GM21825 (cell line): ENCODE results near the gene ADCY5.
"Not testable (repeated sequence)": the region's sequence is repeated elsewhere in the genome, so short reads cannot be mapped to it uniquely, and the experiment has no call there.

Experiments used
- ATAC-seq: cut with Tn5 transposase; IDR thresholded peaks from one replicate; pipeline ENCODE4 v1.9.1; 2021; ENCODE audit warnings: mild to moderate bottlenecking, moderate library complexity; ENCODE audit not compliant: unreplicated experiment

Gene ADCY5

DNA sequence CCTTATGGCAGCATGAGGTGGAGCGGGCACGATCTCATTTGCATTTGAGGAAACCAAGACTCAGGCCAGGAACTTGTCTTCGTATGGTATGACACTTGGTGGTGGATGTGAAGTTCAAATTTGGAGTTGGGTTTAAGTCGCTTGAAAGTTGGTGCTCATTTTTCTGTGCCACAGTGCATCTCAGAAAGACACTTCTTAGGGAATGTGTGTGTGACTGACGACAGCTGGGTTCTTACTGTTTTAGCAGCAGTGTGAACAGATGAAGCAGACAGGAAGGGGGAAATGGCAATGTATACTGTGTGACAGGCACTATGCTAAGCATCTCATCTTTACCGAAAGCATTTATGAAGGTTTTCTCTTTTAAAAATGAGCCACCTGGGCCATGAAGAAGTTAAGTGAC lies 171.8 kb downstream of the ADCY5 start:
- no peak for ATAC-seq

DNA sequence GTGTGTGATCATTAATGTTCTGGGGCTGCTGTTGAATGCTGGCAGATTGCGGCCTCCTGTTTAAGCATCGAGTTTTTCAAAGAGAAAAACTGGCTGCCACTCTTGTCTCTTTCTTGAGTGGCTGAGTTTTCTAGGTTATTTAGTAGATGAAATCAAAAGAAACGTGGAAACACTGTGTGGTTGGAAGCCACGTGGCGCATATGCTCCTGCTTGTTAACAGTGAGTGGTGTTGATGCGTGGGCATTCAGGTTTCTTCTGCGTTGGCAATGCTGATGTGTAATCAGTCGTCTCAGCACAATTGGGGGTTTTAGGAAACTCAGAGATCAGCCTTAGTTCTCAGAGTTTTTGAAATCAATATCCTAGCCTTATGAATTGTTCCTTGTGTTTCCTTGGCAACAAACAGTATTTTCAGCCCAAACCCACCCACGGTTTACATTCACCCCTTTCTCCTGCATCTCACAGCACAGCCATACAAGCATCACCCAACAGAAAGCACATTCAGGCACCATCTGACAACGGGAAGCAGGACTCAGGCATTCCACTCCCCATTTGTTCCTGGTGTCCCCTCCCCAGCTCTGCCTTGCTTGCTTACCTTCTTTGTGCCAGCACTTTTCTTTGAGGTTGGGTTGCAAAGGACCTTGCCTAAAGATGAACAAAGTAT lies 172.4 kb downstream of the ADCY5 start:
- ATAC-seq = no peak

DNA sequence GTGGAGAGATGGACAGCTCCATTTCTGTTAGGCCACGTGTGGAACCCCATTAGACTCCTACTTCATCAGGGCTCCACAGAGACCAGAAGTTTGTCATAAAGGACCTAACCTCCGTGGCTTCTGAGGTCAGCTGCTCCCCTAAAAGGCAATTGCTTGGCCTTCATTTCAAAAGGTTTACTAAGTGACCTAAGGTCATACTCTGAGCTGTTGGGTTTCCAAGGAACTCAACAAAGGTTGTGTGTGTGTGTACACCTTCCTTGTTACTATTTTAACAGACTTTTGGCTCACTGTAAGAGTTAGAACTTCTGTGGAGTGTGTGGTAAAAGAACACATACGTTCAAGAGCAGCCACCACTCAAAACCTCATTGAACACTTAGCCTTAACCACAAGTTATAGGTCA lies 173.2 kb downstream of the ADCY5 start:
- no peak for ATAC-seq

DNA sequence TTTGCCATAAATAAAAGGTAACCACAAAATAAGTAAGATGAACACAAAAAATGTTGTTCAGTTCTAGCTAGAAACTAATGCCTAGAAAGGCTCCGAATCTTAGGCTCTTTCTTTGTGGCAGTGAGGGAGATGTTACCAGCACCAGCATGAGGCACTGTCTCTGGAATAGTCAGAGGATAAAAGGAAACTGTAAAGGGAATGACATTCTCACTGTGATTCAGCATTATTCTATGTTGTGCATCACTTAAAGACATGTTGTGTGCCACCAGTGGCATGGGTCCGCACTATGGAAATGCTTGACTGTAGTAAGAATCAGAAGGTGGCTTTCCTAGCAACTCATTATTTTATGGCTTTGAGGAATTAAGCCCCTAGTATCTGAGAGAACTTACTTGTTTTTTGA lies 176.3 kb downstream of the ADCY5 start:
- no peak for ATAC-seq

DNA sequence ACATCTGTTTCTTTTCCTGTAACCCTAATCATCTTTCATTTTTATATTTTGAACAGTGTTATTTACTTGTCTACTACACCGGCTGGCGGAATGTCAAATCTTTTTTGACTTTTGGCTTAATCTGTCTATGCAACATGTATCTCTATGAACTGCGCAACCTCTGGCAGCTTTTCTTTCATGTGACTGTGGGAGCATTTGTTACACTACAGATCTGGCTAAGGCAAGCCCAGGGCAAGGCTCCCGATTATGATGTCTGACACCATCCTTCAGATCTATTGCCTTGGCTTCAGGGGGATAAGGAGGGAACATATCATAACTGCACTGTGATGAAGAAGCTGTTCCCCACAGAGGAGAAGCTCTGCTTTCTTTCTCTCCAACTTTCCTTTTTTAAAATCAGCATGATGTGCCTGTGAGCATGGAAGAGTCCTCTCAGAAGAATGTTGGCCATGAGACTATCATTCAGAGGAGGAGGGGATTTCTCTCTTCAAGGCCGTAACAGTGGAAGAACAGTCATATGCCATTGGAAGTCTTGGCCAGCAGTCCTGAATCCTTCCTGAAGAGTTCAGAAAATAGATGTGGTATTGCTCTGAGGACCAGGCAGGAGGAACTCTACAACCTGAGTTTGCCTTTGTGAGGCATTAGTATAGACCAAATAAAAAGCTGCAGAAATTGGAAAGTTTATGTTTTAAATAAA lies 177.3 kb downstream of the ADCY5 start:
- no peak for ATAC-seq

DNA sequence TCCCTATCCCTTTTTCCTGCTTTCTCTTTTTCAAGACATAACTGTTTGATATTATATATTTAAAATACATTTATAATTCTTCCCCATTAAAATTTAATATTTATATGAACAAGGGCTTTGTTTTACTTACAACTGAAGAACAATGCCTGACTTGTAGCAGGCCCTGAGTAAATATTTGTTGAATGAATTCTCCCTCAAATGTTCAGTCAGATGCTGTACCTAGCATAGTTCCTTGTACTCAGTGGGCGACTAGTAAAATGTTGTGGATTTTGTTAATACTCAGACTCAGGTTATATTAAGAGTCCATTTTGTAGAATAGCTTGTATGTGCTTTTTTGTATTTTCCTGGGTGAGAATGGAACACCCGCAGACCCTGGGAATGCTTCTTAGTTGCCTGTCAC lies 178.1 kb downstream of the ADCY5 start:
- no peak for ATAC-seq

DNA sequence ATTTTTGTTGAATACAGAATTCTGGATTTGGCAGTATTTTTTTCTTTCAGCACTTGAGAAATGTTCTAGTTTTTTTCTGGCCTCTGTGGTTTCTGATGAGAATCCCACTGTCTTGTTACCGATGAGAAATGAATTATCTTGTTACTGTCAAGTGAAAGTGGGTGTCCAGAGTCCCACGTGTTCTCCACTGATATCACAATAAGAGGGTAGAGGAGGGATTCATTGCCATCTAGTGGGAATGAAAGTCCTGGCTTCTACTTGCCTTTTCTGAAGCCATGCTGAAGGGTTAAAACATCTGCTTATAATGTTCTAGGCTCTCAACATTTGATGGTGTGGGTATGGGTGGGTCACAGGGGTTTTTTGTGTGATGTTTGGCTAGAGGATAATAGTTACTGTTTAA lies 181.1 kb downstream of the ADCY5 start:
- ATAC-seq = no peak

DNA sequence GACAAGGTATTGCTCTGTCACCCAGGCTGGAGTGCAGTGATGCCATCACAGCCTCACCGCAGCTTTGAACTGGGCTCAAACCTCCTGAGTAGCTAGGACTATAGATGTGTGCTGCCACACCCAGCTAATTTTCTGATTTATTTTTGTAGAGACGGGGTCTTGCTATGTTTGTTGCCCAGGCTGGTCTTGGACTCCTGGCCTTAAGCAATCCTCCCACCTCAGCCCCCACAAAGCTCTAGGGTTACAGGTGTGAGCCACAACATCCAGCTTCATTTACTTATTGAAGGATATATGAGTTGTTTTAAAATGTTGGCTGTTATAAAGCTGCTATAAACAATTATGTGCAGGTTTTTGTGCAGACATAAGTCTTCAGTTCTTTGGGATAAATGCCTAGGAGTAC lies 184.9 kb downstream of the ADCY5 start:
- no peak for ATAC-seq

DNA sequence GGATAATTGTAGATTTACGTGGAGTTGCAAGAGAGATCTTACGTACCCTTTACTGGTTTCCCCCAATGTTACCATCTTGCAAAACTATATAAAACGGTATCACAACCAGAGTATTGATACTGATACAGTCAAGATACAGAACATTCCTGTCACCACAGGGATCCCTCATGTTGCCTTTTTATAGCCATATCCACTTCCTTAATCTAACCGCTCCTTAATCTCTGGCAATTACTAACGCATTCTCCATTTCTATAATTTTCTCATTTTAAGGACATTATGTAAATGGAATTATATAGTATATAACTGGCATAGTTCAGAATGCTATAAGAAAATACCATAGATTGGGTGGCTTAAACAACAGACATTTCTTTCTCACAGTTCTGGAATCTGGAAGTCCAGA lies 186.0 kb downstream of the ADCY5 start:
- ATAC-seq = no peak

DNA sequence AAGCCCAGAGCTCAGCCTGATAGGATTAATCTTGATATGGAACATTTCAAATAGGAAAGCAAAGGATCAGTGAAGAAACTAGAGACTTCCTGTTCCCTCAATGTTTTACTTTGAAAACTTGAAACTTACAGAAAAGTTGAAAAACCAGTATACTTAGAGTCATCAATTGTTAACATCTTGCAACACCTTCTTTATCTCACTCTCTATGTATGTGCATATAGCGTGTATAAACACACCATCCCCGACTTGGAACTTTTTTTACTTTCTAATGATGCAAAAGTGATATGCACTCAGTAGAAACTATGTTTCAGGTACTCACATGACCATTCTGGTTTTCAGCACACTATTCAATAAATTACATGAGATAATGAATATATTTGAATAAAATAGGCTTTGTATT lies 186.7 kb downstream of the ADCY5 start:
- no peak for ATAC-seq

DNA sequence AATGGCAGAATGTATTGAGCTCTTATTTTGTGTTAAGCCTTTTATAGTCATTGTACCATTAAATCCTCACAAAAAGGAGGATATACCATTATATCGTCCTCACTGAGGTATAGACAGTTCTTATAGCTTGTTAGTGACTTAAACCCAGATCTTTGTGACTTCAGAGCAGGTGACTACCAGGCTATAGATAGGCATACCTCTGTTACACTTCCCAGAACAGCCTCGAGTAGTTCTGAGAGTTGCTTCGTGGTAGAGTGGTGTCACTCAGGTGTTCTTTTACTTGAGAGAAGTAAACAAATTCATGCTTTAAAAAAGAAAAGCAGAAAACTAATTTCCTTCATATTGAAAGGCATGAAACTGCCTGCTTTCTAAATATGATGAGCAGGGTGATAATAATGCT lies 187.2 kb downstream of the ADCY5 start:
- ATAC-seq = no peak

DNA sequence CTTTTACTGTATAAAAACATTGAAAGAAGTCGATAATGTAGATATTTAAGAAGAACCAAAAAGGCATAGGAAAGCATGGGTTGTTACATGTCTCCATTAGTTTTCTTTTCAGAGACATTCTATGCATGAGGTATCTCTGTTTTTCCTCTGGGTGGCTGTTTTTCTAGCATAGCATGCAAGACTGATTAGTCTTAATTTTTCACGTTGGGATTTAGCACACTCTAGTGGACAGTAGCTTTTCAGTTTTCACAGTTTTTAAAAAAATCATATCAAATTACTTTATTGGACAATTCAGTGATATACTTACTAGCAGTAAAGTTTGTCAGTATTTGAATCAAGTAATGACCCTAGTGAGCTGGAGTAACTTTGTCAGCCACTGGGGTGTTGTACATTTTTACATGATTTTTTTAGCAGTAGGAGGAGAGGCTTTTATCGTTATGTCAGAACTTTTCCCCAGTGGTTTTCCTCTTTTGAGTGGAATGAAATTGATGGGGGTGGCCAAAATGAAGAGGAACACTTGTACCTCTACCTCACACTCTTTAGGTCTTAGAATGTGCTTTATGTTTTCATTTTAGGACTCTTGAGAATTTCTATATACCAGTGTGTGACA lies 190.0 kb downstream of the ADCY5 start:
- ATAC-seq = no peak

DNA sequence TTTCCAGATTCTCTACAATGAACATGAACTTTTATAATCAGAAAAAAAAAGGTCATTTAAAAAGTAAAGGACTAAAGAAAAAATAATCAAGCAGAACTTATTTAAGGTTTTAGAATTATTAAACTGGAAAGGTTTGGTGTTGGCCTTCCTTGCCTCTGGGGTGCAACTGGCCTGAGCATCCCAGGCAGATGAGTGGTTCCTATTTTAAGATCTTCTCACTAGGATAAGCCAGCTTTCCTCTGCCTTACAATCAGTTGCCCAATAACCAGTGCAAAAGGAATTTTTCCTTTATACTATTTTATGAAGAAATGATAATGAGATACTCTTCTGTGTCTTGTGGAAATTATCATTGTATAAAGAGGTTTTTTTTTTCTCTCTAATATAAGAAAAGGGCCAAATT lies 190.5 kb downstream of the ADCY5 start:
- no peak for ATAC-seq

DNA sequence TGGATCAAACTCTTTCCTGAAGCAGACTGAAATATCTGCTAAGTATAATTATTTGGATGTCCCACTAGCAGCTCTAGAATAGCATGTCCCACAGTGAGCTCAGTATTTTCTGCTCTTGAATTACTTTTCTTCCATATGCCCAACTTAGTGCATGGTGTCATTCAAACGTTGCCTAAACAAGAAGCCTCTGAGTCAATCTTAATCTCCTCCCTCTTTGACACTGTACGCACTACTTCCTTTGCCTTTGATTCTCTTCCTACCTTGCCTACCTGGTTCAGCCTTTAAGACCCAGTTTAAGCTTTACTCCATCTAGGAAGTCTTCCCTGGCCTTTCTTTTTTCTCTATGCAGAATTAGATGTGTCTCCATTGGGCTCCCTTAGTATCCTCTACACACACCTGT lies 192.6 kb downstream of the ADCY5 start:
- ATAC-seq = no peak

DNA sequence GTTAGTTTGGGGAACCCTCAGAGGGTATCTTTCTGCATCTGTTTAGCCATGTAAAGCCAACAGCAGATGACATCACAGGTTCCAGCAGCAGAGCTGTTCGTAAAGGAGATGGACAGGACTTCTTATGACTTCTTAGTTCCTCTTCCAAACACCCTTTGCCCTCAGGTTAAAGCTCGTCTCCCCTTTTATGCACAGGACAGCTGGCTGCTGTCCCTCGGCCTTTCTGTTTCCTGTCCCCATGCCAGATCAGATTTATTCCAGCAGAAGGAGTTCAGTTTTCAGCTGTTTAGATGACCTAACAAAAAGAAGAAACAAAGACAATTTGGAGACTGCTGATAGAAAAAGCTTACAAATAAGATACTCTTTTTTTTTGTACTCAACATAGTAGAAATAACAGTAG lies 202.0 kb downstream of the ADCY5 start:
- ATAC-seq = no peak

DNA sequence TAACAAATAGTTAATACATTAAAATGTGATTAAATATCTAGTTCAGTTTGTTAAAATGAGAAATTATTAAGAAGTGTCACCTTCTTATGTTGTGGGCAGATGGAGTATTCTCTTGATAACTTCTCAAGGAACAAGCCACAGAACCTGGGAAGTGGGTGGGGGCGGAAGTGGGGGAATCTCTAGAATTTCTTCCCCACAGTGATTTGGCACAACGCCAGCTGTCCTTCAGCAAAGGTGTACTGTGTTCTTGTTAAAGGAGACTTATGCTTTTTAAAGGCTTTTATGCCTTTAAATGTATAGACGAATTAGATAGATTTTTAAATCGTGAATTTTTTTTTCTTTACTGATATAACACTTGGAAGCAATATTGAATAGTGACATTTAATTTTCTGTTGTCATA lies 204.8 kb downstream of the ADCY5 start:
- no peak for ATAC-seq

DNA sequence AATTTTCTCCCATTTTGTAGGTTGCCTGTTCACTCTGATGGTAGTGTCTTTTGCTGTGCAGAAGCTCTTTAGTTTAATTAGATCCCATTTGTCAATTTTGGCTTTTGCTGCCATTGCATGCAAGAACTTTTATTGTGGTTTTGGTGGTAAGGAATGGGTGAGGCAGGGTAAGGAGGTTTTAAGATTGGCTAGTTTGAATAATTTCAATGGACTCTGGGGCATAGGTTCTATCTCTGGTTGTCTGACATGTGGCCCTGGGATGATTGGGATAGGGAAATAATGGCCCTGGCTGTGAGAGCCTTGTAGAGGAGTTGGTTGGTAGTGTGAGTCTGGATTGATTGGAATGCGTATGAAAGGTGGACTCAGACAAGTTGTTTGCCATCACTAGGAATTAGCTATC lies 209.1 kb downstream of the ADCY5 start:
- ATAC-seq = no peak

DNA sequence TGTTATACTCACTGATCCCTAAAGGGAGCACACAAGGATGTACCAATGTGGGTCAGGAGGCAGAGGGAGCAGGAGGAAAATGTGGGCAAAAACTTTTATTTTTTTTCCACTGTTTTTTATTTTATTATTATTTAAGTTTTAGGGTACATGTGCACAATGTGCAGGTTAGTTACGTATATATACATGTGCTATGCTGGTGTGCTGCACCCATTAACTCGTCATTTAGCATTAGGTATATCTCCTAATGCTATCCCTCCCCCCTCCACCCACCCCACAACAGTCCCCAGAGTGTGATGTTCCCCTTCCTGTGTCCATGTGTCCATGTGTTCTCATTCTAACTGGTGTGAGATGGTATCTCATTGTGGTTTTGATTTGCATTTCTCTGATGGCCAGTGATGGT lies 209.7 kb downstream of the ADCY5 start:
- not testable (repeated sequence) for ATAC-seq

DNA sequence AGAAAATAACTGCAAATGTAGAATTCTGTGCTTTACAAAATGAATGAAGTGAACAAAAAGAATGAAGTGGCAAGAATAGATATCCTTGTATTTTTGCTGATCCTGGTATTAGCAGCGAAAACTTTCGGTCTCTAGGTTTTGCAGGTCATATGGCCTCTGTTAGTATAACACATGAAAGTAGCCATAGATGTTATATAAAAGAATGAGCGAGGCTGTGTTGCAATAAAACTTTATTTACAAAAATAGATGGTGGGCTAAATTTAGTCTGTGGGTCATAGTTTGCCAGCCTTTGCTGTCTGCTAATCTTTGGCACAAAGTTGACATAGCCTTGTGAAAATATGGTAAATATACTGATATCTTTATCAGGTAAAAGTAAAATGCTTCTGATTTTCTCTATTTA lies 212.0 kb downstream of the ADCY5 start:
- no peak for ATAC-seq
